ENCODE data around the gene ARL3. TPM values are rescaled to one million over a fixed set of nuclear protein-coding genes. Genes with fewer than 3 reads are reported as not detected.

Gene ARL3
- total and polyA plus RNA-seq, 7 donors = 4.6 to 12.0 (median 8.3) TPM

DNA sequence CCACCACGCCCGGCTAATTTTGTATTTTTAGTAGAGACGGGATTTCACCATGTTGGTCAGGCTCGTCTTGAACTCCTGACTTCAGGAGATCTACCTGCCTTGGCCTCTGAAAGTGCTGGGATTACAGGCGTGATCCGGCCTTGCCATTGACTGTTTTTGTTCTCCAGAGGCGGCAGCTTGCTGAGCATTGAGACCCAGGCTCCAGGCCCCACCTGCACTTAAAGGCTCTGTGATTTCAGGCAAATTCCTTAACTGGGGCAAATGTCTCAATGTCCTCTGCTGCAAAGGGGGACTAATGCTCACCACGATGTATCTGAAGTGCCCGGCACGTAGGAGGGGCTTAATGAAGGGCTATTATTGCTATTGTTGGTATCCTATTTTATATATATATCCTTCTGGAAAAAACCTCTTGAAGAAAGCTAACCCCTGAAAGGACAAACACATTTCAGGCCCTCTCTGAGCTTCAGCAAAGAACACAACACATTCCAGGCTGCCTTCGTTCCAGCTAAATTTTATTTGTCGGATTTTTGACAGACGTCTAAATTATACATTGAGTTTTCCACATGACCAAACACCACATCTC is 40.9 kb downstream of the ARL3 start:
- intact Hi-C loops (cut with DNase I) = no loop called here
- peak; percentile 40 for DNase-seq
- Histone ChIP-seq H3K9me3 (no peaks in the 10 kb centered on the region), H3K4me3 (peak overlapping the region in 1 of 4 donors; percentile 37), H3K36me3 (no peaks in the 10 kb centered on the region), H3K4me1 (peaks cover 0 to 60% (median 40%) of the 10 kb centered on the region in 4 donors), H3K27ac (peak overlapping the region; percentile 67 to 72 (median 69)), H3K27me3 (no peaks in the 10 kb centered on the region)
- TF ChIP-seq EP300 (IDR thresholded peaks at IDR 0.05) (no peak), POLR2A (IDR thresholded peaks at IDR 0.05) (no peak), POLR2AphosphoS5 (IDR thresholded peaks at IDR 0.05) (no peak)
- TF ChIP-seq, protein P1, sequence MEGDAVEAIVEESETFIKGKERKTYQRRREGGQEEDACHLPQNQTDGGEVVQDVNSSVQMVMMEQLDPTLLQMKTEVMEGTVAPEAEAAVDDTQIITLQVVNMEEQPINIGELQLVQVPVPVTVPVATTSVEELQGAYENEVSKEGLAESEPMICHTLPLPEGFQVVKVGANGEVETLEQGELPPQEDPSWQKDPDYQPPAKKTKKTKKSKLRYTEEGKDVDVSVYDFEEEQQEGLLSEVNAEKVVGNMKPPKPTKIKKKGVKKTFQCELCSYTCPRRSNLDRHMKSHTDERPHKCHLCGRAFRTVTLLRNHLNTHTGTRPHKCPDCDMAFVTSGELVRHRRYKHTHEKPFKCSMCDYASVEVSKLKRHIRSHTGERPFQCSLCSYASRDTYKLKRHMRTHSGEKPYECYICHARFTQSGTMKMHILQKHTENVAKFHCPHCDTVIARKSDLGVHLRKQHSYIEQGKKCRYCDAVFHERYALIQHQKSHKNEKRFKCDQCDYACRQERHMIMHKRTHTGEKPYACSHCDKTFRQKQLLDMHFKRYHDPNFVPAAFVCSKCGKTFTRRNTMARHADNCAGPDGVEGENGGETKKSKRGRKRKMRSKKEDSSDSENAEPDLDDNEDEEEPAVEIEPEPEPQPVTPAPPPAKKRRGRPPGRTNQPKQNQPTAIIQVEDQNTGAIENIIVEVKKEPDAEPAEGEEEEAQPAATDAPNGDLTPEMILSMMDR (IDR thresholded peaks at IDR 0.05) = no peak
- 80 to 86% methylated on average over 13 of the region's 13 CpGs for WGBS, 2 donors

DNA sequence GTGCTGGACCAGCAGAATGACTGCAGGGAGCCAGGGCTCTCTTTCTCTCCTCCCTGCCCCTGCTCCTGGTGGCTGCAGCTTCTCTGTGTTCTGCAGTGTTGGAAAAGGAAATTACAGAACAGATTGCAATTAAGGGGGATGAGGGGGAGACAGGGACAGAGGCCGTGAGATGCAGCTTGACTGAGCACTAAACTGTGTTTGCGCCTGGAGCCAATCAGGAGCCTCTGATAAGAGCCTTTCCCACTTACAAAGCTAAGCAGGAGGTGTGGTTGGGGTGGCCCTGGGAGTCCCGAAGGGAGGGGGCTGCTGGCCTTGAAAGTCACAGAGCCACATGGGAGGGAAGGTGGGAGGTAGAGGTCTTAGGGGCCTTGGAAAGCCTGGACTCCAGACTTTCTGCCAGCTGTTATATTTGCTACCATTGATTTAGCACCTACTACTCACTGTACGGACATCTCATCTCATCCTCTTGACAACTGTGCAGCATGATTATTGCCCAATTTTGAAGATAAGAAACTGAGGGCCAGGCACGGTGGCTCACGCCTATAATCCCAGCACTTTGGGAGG is 43.2 kb downstream of the ARL3 start:
- DNase-seq = no peak
- no peak overlapping the region for H3K27ac ChIP-seq
- no peaks in the 10 kb centered on the region for H3K9me3 ChIP-seq
- no peak overlapping the region for H3K4me3 ChIP-seq
- TF ChIP-seq POLR2AphosphoS5 (IDR thresholded peaks at IDR 0.05) (no peak), EP300 (IDR thresholded peaks at IDR 0.05) (no peak), POLR2A (IDR thresholded peaks at IDR 0.05) (no peak)
- TF ChIP-seq, protein P1 (IDR thresholded peaks at IDR 0.05) = no peak
- no peaks in the 10 kb centered on the region for H3K27me3 ChIP-seq
- intact Hi-C loops (cut with DNase I) = no loop called here
- H3K36me3 ChIP-seq = no peaks in the 10 kb centered on the region
- WGBS, 2 donors = 70 to 85% methylated on average over 6 of the region's 6 CpGs
- peaks cover 0 to 41% (median 26%) of the 10 kb centered on the region in 4 donors for H3K4me1 ChIP-seq

DNA sequence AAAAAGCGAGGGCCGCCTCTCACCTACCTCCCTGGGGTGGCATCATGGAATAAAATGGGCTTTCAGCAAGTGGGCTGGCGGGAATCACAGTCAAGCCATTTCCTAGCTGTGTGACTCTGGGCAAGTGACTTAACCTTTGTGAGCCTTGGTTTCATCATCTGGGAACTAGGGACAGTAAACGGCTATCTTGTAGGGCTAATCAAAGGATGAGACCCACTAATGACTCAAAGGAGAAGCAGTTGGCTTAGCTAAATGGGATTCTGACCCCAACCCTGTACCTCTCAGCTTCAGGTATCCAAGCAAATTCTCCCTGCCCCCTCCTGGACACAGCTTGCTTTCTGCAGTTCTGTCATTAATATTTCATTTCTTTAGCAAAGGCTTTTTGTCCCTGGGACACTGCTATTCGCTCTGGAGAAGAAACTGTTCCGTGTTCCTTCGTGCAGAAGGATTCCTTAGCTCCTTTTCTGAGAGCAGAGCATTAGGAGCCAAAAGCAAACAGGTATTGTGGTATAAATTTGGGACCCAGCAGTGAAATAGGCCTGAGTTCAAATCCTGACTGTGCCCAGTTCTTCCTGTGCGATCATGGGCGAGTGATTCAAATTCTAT is 44.0 kb downstream of the ARL3 start:
- peaks cover 0 to 33% (median 19%) of the 10 kb centered on the region in 4 donors for H3K4me1 ChIP-seq
- intact Hi-C loops (cut with DNase I) = no loop called here

DNA sequence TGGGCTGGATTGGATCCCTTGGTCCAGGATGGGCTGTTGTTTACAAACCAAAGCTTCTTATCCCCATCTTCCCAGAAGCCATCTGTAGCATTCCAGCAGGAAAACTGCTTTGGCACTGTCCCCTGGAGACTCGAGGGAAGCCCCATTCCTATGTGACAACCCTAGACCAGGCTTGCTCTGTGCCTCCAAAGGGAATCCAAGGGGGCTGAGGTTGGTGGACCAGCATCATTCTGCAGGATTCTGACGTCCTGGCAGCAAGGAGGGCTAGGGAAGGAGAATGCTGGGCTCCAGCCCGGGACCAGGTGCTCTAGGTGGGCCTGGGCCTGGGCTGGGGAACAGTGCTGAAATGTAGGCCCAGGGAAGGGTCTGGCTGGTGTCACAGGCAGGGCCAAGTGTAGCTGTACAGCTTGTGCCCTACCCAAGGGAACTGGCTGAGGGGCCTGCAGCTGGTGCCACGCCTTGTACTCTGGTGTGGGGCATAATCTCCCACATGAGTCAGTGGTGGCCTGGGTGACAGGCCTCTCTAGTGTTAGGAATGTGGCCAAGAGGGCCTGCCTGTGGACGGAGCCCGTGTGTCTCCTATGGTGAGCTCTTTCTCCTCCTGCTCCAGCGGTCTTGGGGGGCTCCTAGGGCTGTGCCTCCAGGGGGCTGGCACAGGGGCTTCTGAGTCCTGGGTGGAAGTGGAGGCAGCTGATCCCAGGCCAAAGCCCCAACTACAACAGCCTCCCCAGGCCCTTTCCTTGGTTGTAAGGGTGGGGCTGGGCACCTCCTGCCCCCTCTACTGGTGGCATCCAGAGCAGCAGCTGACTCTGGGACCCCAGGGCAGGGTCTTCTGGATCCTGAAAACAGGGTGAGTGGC is 44.8 kb downstream of the ARL3 start:
- WGBS, 2 donors = 32 to 71% methylated on average over 7 of the region's 7 CpGs
- peak; percentile 75 for DNase-seq

More for the DNA sequence above, 44.0 kb downstream of the ARL3 start:
- WGBS, 2 donors = 91 to 93% methylated on average over 9 of the region's 9 CpGs
- peak overlapping the region in 3 of 4 donors; percentile 41 to 61 (median 53) for H3K27ac ChIP-seq
- H3K9me3 ChIP-seq = no peaks in the 10 kb centered on the region
- TF ChIP-seq POLR2A (IDR thresholded peaks at IDR 0.05) (no peak), POLR2AphosphoS5 (IDR thresholded peaks at IDR 0.05) (no peak), EP300 (IDR thresholded peaks at IDR 0.05) (no peak)
- TF ChIP-seq, protein P1 (IDR thresholded peaks at IDR 0.05) = no peak
- H3K27me3 ChIP-seq = no peaks in the 10 kb centered on the region
- no peak for DNase-seq
- H3K36me3 ChIP-seq = no peaks in the 10 kb centered on the region
- H3K4me3 ChIP-seq = no peak overlapping the region

More for the DNA sequence above, 44.8 kb downstream of the ARL3 start:
- Histone ChIP-seq H3K4me3 (no peak overlapping the region), H3K4me1 (peaks cover 0 to 26% (median 12%) of the 10 kb centered on the region in 4 donors), H3K27ac (peak overlapping the region; percentile 21 to 61 (median 47)), H3K36me3 (no peaks in the 10 kb centered on the region), H3K9me3 (no peaks in the 10 kb centered on the region), H3K27me3 (no peaks in the 10 kb centered on the region)
- intact Hi-C loops (cut with DNase I) = no loop called here
- peak in 2 of 4 donors; percentile 42 to 57 for TF ChIP-seq POLR2AphosphoS5 (IDR thresholded peaks at IDR 0.05)
- TF ChIP-seq, protein P1 (IDR thresholded peaks at IDR 0.05) = peak in 1 of 4 experiments; percentile 14
- no peak for TF ChIP-seq EP300 (IDR thresholded peaks at IDR 0.05)

All from sigmoid colon (tissue), 7 donors.